Stimulated activated CD8-positive, alpha-beta memory T cell treated with anti-CD3 and anti-CD28 coated beads, Interleukin-4, amount 100 ng/mL, for 4 hours (primary cell): ENCODE results near the gene CNOT2.
"Not testable (repeated sequence)": the region's sequence is repeated elsewhere in the genome, so short reads cannot be mapped to it uniquely, and the experiment has no call there.

Source experiments
- DNase-seq, 2 donors: peaks; one replicate each; pipeline ENCODE4 v3.0.0-alpha.2; 2020; ENCODE audit warnings: low read depth in 2 of 2, low spot score in 1 of 2

CNOT2 gene

GRCh38 chr12:70364695-70365397 is 121.6 kb downstream of the CNOT2 start:
- no peak for DNase-seq

GRCh38 chr12:70365398-70365647 is 122.1 kb downstream of the CNOT2 start:
- no peak for DNase-seq

- peak; percentile 27 to 49 for DNase-seq
Measured at GRCh38 chr12:70365648-70366518, 122.7 kb downstream of the CNOT2 start, which contains the start of gene KCNMB4. KCNMB4 (plus strand) TSS chr12:70366290; CDS start chr12:70366735, 445 bp downstream.

- peak; percentile 8 to 47 for DNase-seq
Measured at GRCh38 chr12:70366581-70367257, 123.5 kb downstream of the CNOT2 start.

- DNase-seq: no peak
Measured at GRCh38 chr12:70367258-70368141, 124.3 kb downstream of the CNOT2 start.

- no peak for DNase-seq
Measured at GRCh38 chr12:70372881-70373280, 129.6 kb downstream of the CNOT2 start.

- DNase-seq: no peak
Measured at GRCh38 chr12:70379846-70380245, 136.6 kb downstream of the CNOT2 start.

GRCh38 chr12:70383484-70383883 is 140.3 kb downstream of the CNOT2 start:
- no peak for DNase-seq

GRCh38 chr12:70383886-70384285 is 140.7 kb downstream of the CNOT2 start:
- DNase-seq: no peak

GRCh38 chr12:70386771-70387170 is 143.5 kb downstream of the CNOT2 start:
- DNase-seq: no peak

- no peak for DNase-seq
Measured at GRCh38 chr12:70389678-70390077, 146.4 kb downstream of the CNOT2 start.

GRCh38 chr12:70392631-70393030 is 149.4 kb downstream of the CNOT2 start:
- DNase-seq: not testable (repeated sequence)

GRCh38 chr12:70393787-70394499 is 150.7 kb downstream of the CNOT2 start:
- DNase-seq: no peak

- DNase-seq: no peak
Measured at GRCh38 chr12:70398002-70398401, 154.8 kb downstream of the CNOT2 start.

GRCh38 chr12:70398862-70399261 is 155.6 kb downstream of the CNOT2 start:
- no peak for DNase-seq

- no peak for DNase-seq
Measured at GRCh38 chr12:70399311-70399710, 156.1 kb downstream of the CNOT2 start.

GRCh38 chr12:70400124-70400523 is 156.9 kb downstream of the CNOT2 start:
- DNase-seq: no peak

GRCh38 chr12:70402597-70402996 is 159.4 kb downstream of the CNOT2 start:
- DNase-seq: no peak

GRCh38 chr12:70403826-70404225 is 160.6 kb downstream of the CNOT2 start:
- DNase-seq: no peak
